H9 (cell line): ENCODE data around the gene PLEKHM3. TPM values are rescaled to one million over a fixed set of nuclear protein-coding genes. Genes with fewer than 3 reads are reported as not detected.

Experiments
- DNase-seq: peaks from one replicate; pipeline ENCODE4 v3.0.0-alpha.2; 2017
- H2AFZ ChIP-seq: one replicate; pipeline ENCODE4 v1.6.1; 2013; ENCODE audit warnings: mild to moderate bottlenecking, low read length, control low read depth, moderate library complexity
- H2AK5ac ChIP-seq: 2 replicates; pipeline ENCODE4 v1.6.1; 2013; ENCODE audit warnings: low read length, control low read depth, mixed read lengths; ENCODE audit not compliant: insufficient read length
- H2BK120ac ChIP-seq: one replicate; pipeline ENCODE4 v1.6.1; 2013; ENCODE audit warnings: low read depth, mild to moderate bottlenecking, low read length, control low read depth, inconsistent platforms; ENCODE audit not compliant: poor library complexity, severe bottlenecking
- H2BK12ac ChIP-seq: 2 replicates; pipeline ENCODE4 v1.6.1; 2013; ENCODE audit warnings: low read length, control low read depth, mixed read lengths, low read depth; ENCODE audit not compliant: insufficient read length
- H2BK15ac ChIP-seq: 2 replicates; pipeline ENCODE4 v1.6.1; 2013; ENCODE audit warnings: low read depth, low read length, control low read depth
- H2BK20ac ChIP-seq: one replicate; pipeline ENCODE4 v1.6.1; 2013; ENCODE audit warnings: low read depth, mild to moderate bottlenecking, low read length, control low read depth, inconsistent platforms; ENCODE audit not compliant: poor library complexity, severe bottlenecking
- H2BK5ac ChIP-seq: 2 replicates; pipeline ENCODE4 v1.6.1; 2013; ENCODE audit warnings: low read length, control low read depth, mixed read lengths; ENCODE audit not compliant: insufficient read length
- H3K14ac ChIP-seq: 2 replicates; pipeline ENCODE4 v1.6.1; 2013; ENCODE audit warnings: low read length, control low read depth; ENCODE audit not compliant: insufficient read depth
- H3K18ac ChIP-seq: 2 replicates; pipeline ENCODE4 v1.6.1; 2013; ENCODE audit warnings: low read depth, mild to moderate bottlenecking, mixed read lengths, low read length, control low read depth; ENCODE audit not compliant: insufficient read length
- H3K23ac ChIP-seq: 2 replicates; pipeline ENCODE4 v1.6.1; 2013; ENCODE audit warnings: low read length, control low read depth, mixed read lengths, low read depth; ENCODE audit not compliant: insufficient read length
- H3K23me2 ChIP-seq: 2 replicates; pipeline ENCODE4 v1.6.1; 2013; ENCODE audit warnings: low read depth, mild to moderate bottlenecking, mixed read lengths, low read length, control low read depth; ENCODE audit not compliant: insufficient read length, poor library complexity, severe bottlenecking
- H3K27ac ChIP-seq: 2 replicates; pipeline ENCODE4 v1.5.1; 2013; ENCODE audit warnings: low read length, control low read depth, mixed read lengths, low read depth; ENCODE audit not compliant: insufficient read length
- H3K27me3 ChIP-seq: 2 replicates; pipeline ENCODE4 v1.6.1; 2013; ENCODE audit warnings: low read length, control low read depth, inconsistent platforms; ENCODE audit not compliant: insufficient read depth
- H3K4ac ChIP-seq: 2 replicates; pipeline ENCODE4 v1.6.1; 2013; ENCODE audit warnings: low read depth, mild to moderate bottlenecking, control low read depth, inconsistent platforms, low read length, moderate library complexity
- H3K4me1 ChIP-seq: 2 replicates; pipeline ENCODE4 v1.6.1; 2013; ENCODE audit warnings: low read length, control low read depth, inconsistent platforms; ENCODE audit not compliant: insufficient read depth
- H3K4me2 ChIP-seq: 2 replicates; pipeline ENCODE4 v1.6.1; 2013; ENCODE audit warnings: low read length, control low read depth, mixed read lengths; ENCODE audit not compliant: insufficient read length, insufficient read depth
- H3K56ac ChIP-seq: 2 replicates; pipeline ENCODE4 v1.6.1; 2013; ENCODE audit warnings: low read depth, mild to moderate bottlenecking, mixed read lengths, low read length, control low read depth; ENCODE audit not compliant: insufficient read length
- H3K79me1 ChIP-seq: 2 replicates; pipeline ENCODE4 v1.6.1; 2013; ENCODE audit warnings: low read depth, mild to moderate bottlenecking, moderate library complexity, low read length, control low read depth, inconsistent platforms; ENCODE audit not compliant: insufficient read depth, poor library complexity, severe bottlenecking
- H3K79me2 ChIP-seq: 2 replicates; pipeline ENCODE4 v1.6.1; 2013; ENCODE audit warnings: low read length, control low read depth, inconsistent platforms; ENCODE audit not compliant: insufficient read depth
- H3K9ac ChIP-seq: 2 replicates; pipeline ENCODE4 v1.6.1; 2013; ENCODE audit warnings: low read length, control low read depth, mixed read lengths; ENCODE audit not compliant: insufficient read length; ENCODE audit errors: extremely low read depth
- H3K9me3 ChIP-seq: one replicate; pipeline ENCODE4 v1.6.1; 2013; ENCODE audit warnings: low read depth, low read length, inconsistent platforms; ENCODE audit not compliant: control insufficient read depth
- H3T11ph ChIP-seq: one replicate; pipeline ENCODE4 v1.6.1; 2013; ENCODE audit warnings: mild to moderate bottlenecking, low read length, control low read depth, inconsistent platforms
- H4K20me1 ChIP-seq: one replicate; pipeline ENCODE4 v1.6.1; 2013; ENCODE audit not compliant: control insufficient read depth, insufficient read length, insufficient read depth
- H4K5ac ChIP-seq: 2 replicates; pipeline ENCODE4 v1.6.1; 2013; ENCODE audit warnings: low read depth, mild to moderate bottlenecking, mixed read lengths, low read length, control low read depth; ENCODE audit not compliant: insufficient read length
- H4K8ac ChIP-seq: replicated peaks from 2 replicates; pipeline ENCODE4 v1.6.1; 2013; ENCODE audit warnings: low read length, control low read depth, mixed read lengths, low read depth; ENCODE audit not compliant: insufficient read length
- H4K91ac ChIP-seq: 2 replicates; pipeline ENCODE4 v1.6.1; 2013; ENCODE audit warnings: low read depth, mild to moderate bottlenecking, moderate library complexity, mixed read lengths, low read length, control low read depth; ENCODE audit not compliant: insufficient read length
- H3K27ac Mint-ChIP-seq, 3 experiments: 2 replicates in 2 of 3; 3 replicates in 1 of 3; pipeline ENCODE4 v1.8.0; 2020 to 2021; ENCODE audit warnings: mixed read lengths in 3 of 3, mild to moderate bottlenecking in 1 of 3, moderate library complexity in 1 of 3
- H3K27me3 Mint-ChIP-seq: 2 replicates; pipeline ENCODE4 v1.8.0; 2021; ENCODE audit warnings: low read depth, mild to moderate bottlenecking, moderate library complexity, mixed read lengths
- H3K36me3 Mint-ChIP-seq, 3 experiments: 2 replicates in 2 of 3; 3 replicates in 1 of 3; pipeline ENCODE4 v1.8.0; 2020 to 2021; ENCODE audit warnings: low read depth in 3 of 3, mixed read lengths in 3 of 3; ENCODE audit not compliant: insufficient read depth in 1 of 3
- H3K4me1 Mint-ChIP-seq, 2 experiments: 2 replicates each; pipeline ENCODE4 v1.8.0; 2020; ENCODE audit warnings: mixed read lengths in 2 of 2
- H3K4me3 Mint-ChIP-seq, 2 experiments: 2 replicates in 1 of 2; 3 replicates in 1 of 2; pipeline ENCODE4 v1.8.0; 2020 to 2021; ENCODE audit warnings: mild to moderate bottlenecking in 2 of 2, mixed read lengths in 2 of 2, moderate library complexity in 1 of 2
- H3K9me3 Mint-ChIP-seq, 2 experiments: 2 replicates in 1 of 2; 3 replicates in 1 of 2; pipeline ENCODE4 v1.8.0; 2020; ENCODE audit warnings: mild to moderate bottlenecking in 2 of 2, mixed read lengths in 2 of 2, moderate library complexity in 1 of 2
- WGBS: extraction: QIAGEN DNeasy Blood & Tissue Kit; methylation state at CpG from one replicate; pipeline ENCODE4 v1.1.7; 2013; ENCODE audit warnings: missing lambda C conversion rate, low lambda C conversion rate, mixed read lengths; ENCODE audit not compliant: insufficient read length; ENCODE audit errors: extremely low coverage; 5-methylcytosine and 5-hydroxymethylcytosine counted together
- total RNA-seq: library from RNA; stranded (reverse); gene quantifications from 2 replicates; pipeline ENCODE4 v1.2.1, GENCODE V29; 2021
- TF ChIP-seq, protein P1 (sequence below): fragments of 200-600 bp; sonication (generic); conservative IDR thresholded peaks from 3 replicates; pipeline ENCODE4 v1.8.0; 2021; ENCODE audit warnings: antibody characterized with exemption, mild to moderate bottlenecking

PLEKHM3 gene
- total RNA-seq, 1 experiment from 2014 or later, result 7.5 TPM

DNA sequence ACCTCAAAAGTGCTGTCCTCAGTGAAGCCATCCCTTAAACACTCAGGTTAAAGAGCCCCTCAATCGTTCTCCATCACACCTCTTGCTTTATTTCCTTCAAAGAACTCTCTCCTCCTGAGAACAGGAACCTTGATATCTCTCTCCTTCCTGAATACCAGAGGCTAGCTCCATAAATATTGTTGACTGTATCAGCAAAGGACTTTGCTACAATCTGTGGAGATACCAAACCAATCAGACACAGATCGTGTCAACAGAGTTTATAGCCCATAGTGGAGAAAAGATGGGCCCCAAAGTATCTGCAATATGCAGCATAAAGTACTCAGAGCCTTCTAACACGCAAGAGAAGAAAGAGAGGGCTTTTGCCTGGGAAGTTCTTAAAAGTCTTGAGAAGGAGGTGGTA is 36.4 kb downstream of the PLEKHM3 start:
- Histone ChIP-seq H3K4me2 (no peak overlapping the region), H3K18ac (no peak overlapping the region), H3K4ac (no peak overlapping the region), H4K91ac (no peak overlapping the region), H2AK5ac (no peak overlapping the region), H4K5ac (no peak overlapping the region), H3K14ac (no peak overlapping the region), H2BK15ac (no peak overlapping the region), H2AFZ (no peak overlapping the region), H3K79me2 (no peaks in the 10 kb centered on the region), H3K23me2 (no peaks in the 10 kb centered on the region), H2BK12ac (no peak overlapping the region), H3K4me1 (no peaks in the 10 kb centered on the region), H3K56ac (no peak overlapping the region), H3K9me3 (no peaks in the 10 kb centered on the region), H3K79me1 (no peaks in the 10 kb centered on the region), H2BK120ac (no peak overlapping the region), H2BK20ac (no peak overlapping the region), H3K27me3 (no peaks in the 10 kb centered on the region), H3K27ac (no peak overlapping the region), H3K9ac (no peak overlapping the region), H3K23ac (no peak overlapping the region), H4K8ac (no peak overlapping the region), H4K20me1 (no peaks in the 10 kb centered on the region), H2BK5ac (no peak overlapping the region), H3T11ph (no peak overlapping the region)
- H3K9me3 Mint-ChIP-seq, result no peaks in the 10 kb centered on the region
- TF ChIP-seq, protein P1, sequence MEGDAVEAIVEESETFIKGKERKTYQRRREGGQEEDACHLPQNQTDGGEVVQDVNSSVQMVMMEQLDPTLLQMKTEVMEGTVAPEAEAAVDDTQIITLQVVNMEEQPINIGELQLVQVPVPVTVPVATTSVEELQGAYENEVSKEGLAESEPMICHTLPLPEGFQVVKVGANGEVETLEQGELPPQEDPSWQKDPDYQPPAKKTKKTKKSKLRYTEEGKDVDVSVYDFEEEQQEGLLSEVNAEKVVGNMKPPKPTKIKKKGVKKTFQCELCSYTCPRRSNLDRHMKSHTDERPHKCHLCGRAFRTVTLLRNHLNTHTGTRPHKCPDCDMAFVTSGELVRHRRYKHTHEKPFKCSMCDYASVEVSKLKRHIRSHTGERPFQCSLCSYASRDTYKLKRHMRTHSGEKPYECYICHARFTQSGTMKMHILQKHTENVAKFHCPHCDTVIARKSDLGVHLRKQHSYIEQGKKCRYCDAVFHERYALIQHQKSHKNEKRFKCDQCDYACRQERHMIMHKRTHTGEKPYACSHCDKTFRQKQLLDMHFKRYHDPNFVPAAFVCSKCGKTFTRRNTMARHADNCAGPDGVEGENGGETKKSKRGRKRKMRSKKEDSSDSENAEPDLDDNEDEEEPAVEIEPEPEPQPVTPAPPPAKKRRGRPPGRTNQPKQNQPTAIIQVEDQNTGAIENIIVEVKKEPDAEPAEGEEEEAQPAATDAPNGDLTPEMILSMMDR, result no peak
- H3K36me3 Mint-ChIP-seq, result no peaks in the 10 kb centered on the region; a peak in 1 of 7 replicates
- DNase-seq, result no peak
- no CpG with 5 or more reads among the region's 3 CpGs for WGBS
- no peak overlapping the region for H3K27ac Mint-ChIP-seq
- H3K4me1 Mint-ChIP-seq, result 0 out of 4 replicates have a peak, but pooled peaks cover 0 to 3% of the 10 kb centered on the region in 2 experiments
- no peaks in the 10 kb centered on the region for H3K27me3 Mint-ChIP-seq
- no peak overlapping the region for H3K4me3 Mint-ChIP-seq
